ENCODE measurements around the gene SEC22A. TPM values are rescaled to one million over a fixed set of nuclear protein-coding genes. Genes with fewer than 3 reads are reported as not detected.

SEC22A gene
- total and polyA plus RNA-seq, 2 of the 8 experiments (the other 6 are each of a cell fraction or from before 2014, with no cell fraction given): 10.6 to 17.1 TPM

DNA sequence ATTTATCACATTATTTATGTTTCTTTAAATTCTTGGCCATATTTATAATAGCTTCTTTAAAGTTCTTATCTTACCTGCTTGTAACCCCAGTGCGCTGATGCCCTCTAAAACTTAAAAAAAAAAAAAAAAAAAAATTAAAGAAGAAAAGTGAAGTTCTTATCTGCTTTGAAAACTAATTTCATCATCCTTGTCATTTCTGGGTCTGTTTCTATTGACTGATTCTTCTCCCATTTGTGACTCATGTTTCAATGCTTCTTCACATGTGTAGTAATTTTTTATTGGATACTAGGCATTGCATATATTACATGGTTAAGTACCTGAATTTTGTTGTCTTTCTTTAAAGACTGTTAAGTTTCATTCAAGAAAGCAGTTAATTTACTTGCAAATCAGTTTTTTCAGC lies 3.4 kb upstream of the SEC22A start:
- POLR2A ChIA-PET (ENCODE audit: partially characterized antibody): interaction anchor here (0.6 kb wide), 1 partner anchor 84 kb away, joined by 3 read pairs; no protein-coding TSS in a partner anchor
- H3K4me2 ChIP-seq (ENCODE audit: insufficient read depth in 1 of 2, low read depth in 2 of 2, low read length in 2 of 2): no peak overlapping the region
- TF ChIP-seq GTF2F1 (IDR thresholded peaks at IDR 0.05; ENCODE audit: borderline replicate concordance, low read depth, low read length) (no peak), FOSL1 (IDR thresholded peaks at IDR 0.05; ENCODE audit: insufficient read depth, low read depth, low read length) (no peak), MAFK (IDR thresholded peaks at IDR 0.05; ENCODE audit: low read depth, low read length) (no peak), SP2 (IDR thresholded peaks at IDR 0.05; ENCODE audit: low read length) (no peak), RNF2 (IDR thresholded peaks at IDR 0.05; ENCODE audit: borderline replicate concordance, low read depth, low read length, missing control alignments, poor library complexity, severe bottlenecking) (no peak), KDM5A (IDR thresholded peaks at IDR 0.05; ENCODE audit: low read length) (no peak), CBX8 (IDR thresholded peaks at IDR 0.05; ENCODE audit: borderline replicate concordance, low read depth, low read length) (no peak), KDM4A (IDR thresholded peaks at IDR 0.05; ENCODE audit: low read depth, low read length, severe bottlenecking) (no peak)
- TF ChIP-seq, protein P1, sequence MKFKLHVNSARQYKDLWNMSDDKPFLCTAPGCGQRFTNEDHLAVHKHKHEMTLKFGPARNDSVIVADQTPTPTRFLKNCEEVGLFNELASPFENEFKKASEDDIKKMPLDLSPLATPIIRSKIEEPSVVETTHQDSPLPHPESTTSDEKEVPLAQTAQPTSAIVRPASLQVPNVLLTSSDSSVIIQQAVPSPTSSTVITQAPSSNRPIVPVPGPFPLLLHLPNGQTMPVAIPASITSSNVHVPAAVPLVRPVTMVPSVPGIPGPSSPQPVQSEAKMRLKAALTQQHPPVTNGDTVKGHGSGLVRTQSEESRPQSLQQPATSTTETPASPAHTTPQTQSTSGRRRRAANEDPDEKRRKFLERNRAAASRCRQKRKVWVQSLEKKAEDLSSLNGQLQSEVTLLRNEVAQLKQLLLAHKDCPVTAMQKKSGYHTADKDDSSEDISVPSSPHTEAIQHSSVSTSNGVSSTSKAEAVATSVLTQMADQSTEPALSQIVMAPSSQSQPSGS (IDR thresholded peaks at IDR 0.05; ENCODE audit: low read length): no peak
- TF ChIP-seq, protein P2, sequence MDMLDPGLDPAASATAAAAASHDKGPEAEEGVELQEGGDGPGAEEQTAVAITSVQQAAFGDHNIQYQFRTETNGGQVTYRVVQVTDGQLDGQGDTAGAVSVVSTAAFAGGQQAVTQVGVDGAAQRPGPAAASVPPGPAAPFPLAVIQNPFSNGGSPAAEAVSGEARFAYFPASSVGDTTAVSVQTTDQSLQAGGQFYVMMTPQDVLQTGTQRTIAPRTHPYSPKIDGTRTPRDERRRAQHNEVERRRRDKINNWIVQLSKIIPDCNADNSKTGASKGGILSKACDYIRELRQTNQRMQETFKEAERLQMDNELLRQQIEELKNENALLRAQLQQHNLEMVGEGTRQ (IDR thresholded peaks at IDR 0.05; ENCODE audit: low read length): no peak

More for the DNA sequence above, 3.4 kb upstream of the SEC22A start:
- no peak overlapping the region for H3K56ac ChIP-seq (replicated peaks; ENCODE audit: insufficient read length, low read depth, low read length)
- no peaks in the 10 kb centered on the region for H3K36me3 ChIP-seq (ENCODE audit: control insufficient read depth in 2 of 4, insufficient read depth in 4 of 4, low read length in 3 of 4)
- CTCF ChIA-PET (ENCODE audit: partially characterized antibody): interaction anchor here (0.6 to 0.7 kb wide), 3 partner anchors 22 to 234 kb away, joined by 3 read pairs; no protein-coding TSS in a partner anchor
- no peak overlapping the region for H4K8ac ChIP-seq (ENCODE audit: extremely low read depth, insufficient read depth, low read length)
- H2BK20ac ChIP-seq (ENCODE audit: low read length): no peak overlapping the region
- H4K5ac ChIP-seq (ENCODE audit: insufficient read length, low read depth, low read length): no peak overlapping the region
- H3K27ac ChIP-seq (ENCODE audit: low read depth, low read length): no peak overlapping the region
- no peak overlapping the region for H4K91ac ChIP-seq (replicated peaks; ENCODE audit: insufficient read length, low read length)
- H2AFZ ChIP-seq (ENCODE audit: low read length): no peak overlapping the region
- no peak overlapping the region for H3K4ac ChIP-seq (replicated peaks; ENCODE audit: insufficient read length, low read depth, low read length)
- H3K27me3 ChIP-seq (replicated peaks in 1 of 4; ENCODE audit: control insufficient read depth in 3 of 4, extremely low read depth in 1 of 4, insufficient read depth in 3 of 4, low read length in 3 of 4): no peaks in the 10 kb centered on the region
- peaks cover 10% of the 10 kb centered on the region for H3K23me2 ChIP-seq (ENCODE audit: low read depth, low read length)
- H2AK5ac ChIP-seq (ENCODE audit: low read depth, low read length): no peak overlapping the region
- H2BK15ac ChIP-seq (ENCODE audit: low read length): no peak overlapping the region
- H3K23ac ChIP-seq (ENCODE audit: insufficient read length): no peak overlapping the region
- H3K79me1 ChIP-seq (ENCODE audit: low read depth, low read length): no peaks in the 10 kb centered on the region
- no peaks in the 10 kb centered on the region for H4K20me1 ChIP-seq (replicated peaks in 1 of 2; ENCODE audit: control insufficient read depth in 1 of 2, insufficient read depth in 2 of 2, low read length in 2 of 2)
- no peak overlapping the region for H2BK5ac ChIP-seq (ENCODE audit: low read depth, low read length)
- FAIRE-seq (no peak), DNase-seq (ENCODE audit: low read depth in 1 of 2, low spot score in 2 of 2) (no peak)
- peaks cover 0 to 3% (median 0%) of the 10 kb centered on the region in 4 experiments; a peak in 3 of 7 replicates for H3K4me1 ChIP-seq (replicated peaks in 1 of 4; ENCODE audit: control insufficient read depth in 3 of 4, insufficient read depth in 4 of 4, low read length in 3 of 4)
- 0 out of 4 replicates have a peak, but pooled peaks cover 0 to 10% of the 10 kb centered on the region in 2 experiments for H3K79me2 ChIP-seq (ENCODE audit: control insufficient read depth in 1 of 2, insufficient read depth in 2 of 2, low read length in 2 of 2)
- no peak overlapping the region for H3K4me3 ChIP-seq (ENCODE audit: extremely low read depth in 1 of 4, insufficient read depth in 2 of 4, low read depth in 3 of 4, low read length in 4 of 4)
- no peak overlapping the region for H3K9ac ChIP-seq (replicated peaks in 1 of 4; ENCODE audit: extremely low read depth in 1 of 4, low read depth in 3 of 4, low read length in 3 of 4)
- H3K18ac ChIP-seq (ENCODE audit: extremely low read depth, low read length): no peak overlapping the region
- H2BK12ac ChIP-seq (ENCODE audit: low read depth, low read length): no peak overlapping the region
- no peak overlapping the region for H2BK120ac ChIP-seq (replicated peaks; ENCODE audit: low read depth, low read length)
- no peak overlapping the region for H3K14ac ChIP-seq (ENCODE audit: insufficient read length)
- no peaks in the 10 kb centered on the region for H3K9me3 ChIP-seq (ENCODE audit: insufficient read depth in 2 of 2, low read depth in 1 of 2, low read length in 1 of 2)
- 100% methylated on average over 1 of the region's 1 CpG; no CpG with 5 or more reads in 1 of the 2 experiments for WGBS, 2 experiments (ENCODE audit: extremely low coverage in 1 of 2, insufficient coverage in 1 of 2, insufficient read length in 1 of 2, insufficient replicate concordance in 2 of 2, low coverage in 1 of 2, low lambda C conversion rate in 2 of 2, missing lambda C conversion rate in 1 of 2)
